Measurements from ENCODE around the gene TWNK.

GRCh38 chr10:100989088-100989487 lies 1.7 kb downstream of the TWNK start:
- TF ChIP-seq, protein P1, sequence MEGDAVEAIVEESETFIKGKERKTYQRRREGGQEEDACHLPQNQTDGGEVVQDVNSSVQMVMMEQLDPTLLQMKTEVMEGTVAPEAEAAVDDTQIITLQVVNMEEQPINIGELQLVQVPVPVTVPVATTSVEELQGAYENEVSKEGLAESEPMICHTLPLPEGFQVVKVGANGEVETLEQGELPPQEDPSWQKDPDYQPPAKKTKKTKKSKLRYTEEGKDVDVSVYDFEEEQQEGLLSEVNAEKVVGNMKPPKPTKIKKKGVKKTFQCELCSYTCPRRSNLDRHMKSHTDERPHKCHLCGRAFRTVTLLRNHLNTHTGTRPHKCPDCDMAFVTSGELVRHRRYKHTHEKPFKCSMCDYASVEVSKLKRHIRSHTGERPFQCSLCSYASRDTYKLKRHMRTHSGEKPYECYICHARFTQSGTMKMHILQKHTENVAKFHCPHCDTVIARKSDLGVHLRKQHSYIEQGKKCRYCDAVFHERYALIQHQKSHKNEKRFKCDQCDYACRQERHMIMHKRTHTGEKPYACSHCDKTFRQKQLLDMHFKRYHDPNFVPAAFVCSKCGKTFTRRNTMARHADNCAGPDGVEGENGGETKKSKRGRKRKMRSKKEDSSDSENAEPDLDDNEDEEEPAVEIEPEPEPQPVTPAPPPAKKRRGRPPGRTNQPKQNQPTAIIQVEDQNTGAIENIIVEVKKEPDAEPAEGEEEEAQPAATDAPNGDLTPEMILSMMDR (IDR thresholded peaks at IDR 0.05), result no peak
- no peak for TF ChIP-seq POLR2A (IDR thresholded peaks at IDR 0.05)
- TF ChIP-seq POLR2AphosphoS5 (IDR thresholded peaks at IDR 0.05), result no peak
